K562 (cell line): ENCODE data around the gene FOXF2. TPM values are rescaled to one million over a fixed set of nuclear protein-coding genes. Genes with fewer than 3 reads are reported as not detected.

Source experiments
- ATAC-seq: fragments of 200-7000 bp; cut with Tn5 transposase; 3 replicates; pipeline ENCODE4 v1.9.1; 2020; ENCODE audit warnings: moderate library complexity
- BruUV-seq: library from RNA; stranded (reverse); fragments of 400-500 nt; replicated peaks from 2 replicates; lab custom pipeline; 2021; lab: Mats Ljungman, UMichigan
- CTCF ChIA-PET: fragments of 300-600 bp; formaldehyde crosslinking; extraction: SDS; loops from one replicate; lab custom pipeline; 2021; ENCODE audit warnings: low intra/inter-chr PET ratio; lab: Yijun Ruan, JAX
- POLR2A ChIA-PET: fragments of 300-600, 350-650 bp; sonication (Branson Sonifier 250); formaldehyde crosslinking; extraction: SDS; loops from one replicate; lab custom pipeline; 2021; ENCODE audit warnings: antibody characterized with exemption, inconsistent platforms; lab: Yijun Ruan, JAX
- DNase-seq, 4 experiments: peaks; one replicate each; pipeline versions ENCODE4 v3.0.0 to v3.0.0-alpha.2; 2011 to 2018; ENCODE audit warnings: low spot score in 3 of 4, mixed read lengths in 3 of 4; ENCODE audit errors: extremely low read depth in 1 of 4
- FAIRE-seq: peaks from 2 replicates; lab custom pipeline; 2011; peaks lifted over from hg19 to GRCh38; lab: Jason Lieb, UNC
- H2AFZ ChIP-seq: 2 replicates; pipeline ENCODE4 v1.6.0; 2011; ENCODE audit warnings: low read depth, low read length, control low read depth, inconsistent platforms
- H3K27ac ChIP-seq: fragments of 200-600 bp; 3 replicates; pipeline ENCODE4 v1.8.0; 2011; ENCODE audit warnings: low read depth, mild to moderate bottlenecking, control low read depth, inconsistent platforms, low read length, moderate library complexity, mixed read lengths; ENCODE audit errors: extremely low read depth
- H3K27me3 ChIP-seq, 2 experiments: fragments of 300-600 bp in 1 of 2; 2 replicates in 1 of 2; 3 replicates in 1 of 2; pipeline versions ENCODE4 v1.6.0 to v1.8.0; 2011; ENCODE audit warnings: inconsistent platforms in 2 of 2, low read length in 2 of 2, mild to moderate bottlenecking in 1 of 2, mixed read lengths in 1 of 2, moderate library complexity in 1 of 2; ENCODE audit not compliant: control insufficient read depth in 2 of 2, insufficient read depth in 2 of 2
- H3K36me3 ChIP-seq: fragments of 300-600 bp; 3 replicates; pipeline ENCODE4 v1.8.0; 2011; ENCODE audit warnings: mild to moderate bottlenecking, low read length, inconsistent platforms; ENCODE audit not compliant: control insufficient read depth, insufficient read depth
- H3K4me1 ChIP-seq, 2 experiments: fragments of 200-600 bp in 1 of 2; replicated peaks in 1 of 2; 2 replicates in 1 of 2; 3 replicates in 1 of 2; pipeline versions ENCODE4 v1.5.1 to v1.8.0; 2011; ENCODE audit warnings: inconsistent platforms in 2 of 2, low read length in 2 of 2, mild to moderate bottlenecking in 1 of 2, mixed read lengths in 1 of 2, moderate library complexity in 1 of 2; ENCODE audit not compliant: control insufficient read depth in 2 of 2, insufficient read depth in 2 of 2
- H3K4me2 ChIP-seq: 2 replicates; pipeline ENCODE4 v1.6.1; 2011; ENCODE audit warnings: low read length, control low read depth, inconsistent platforms, mixed read lengths; ENCODE audit not compliant: insufficient read depth
- H3K4me3 ChIP-seq: fragments of 200-600 bp; sonication (generic), shearing (Covaris generic); 2 replicates; pipeline ENCODE4 v1.5.1; 2016; ENCODE audit warnings: control low read depth, inconsistent platforms
- H3K79me2 ChIP-seq: fragments of 200-600 bp; 3 replicates; pipeline ENCODE4 v1.8.0; 2011; ENCODE audit warnings: low read length, inconsistent platforms; ENCODE audit not compliant: control insufficient read depth, insufficient read depth
- H3K9ac ChIP-seq, 2 experiments: 2 replicates each; pipeline versions ENCODE4 v1.6.0 to v1.6.1; 2011; ENCODE audit warnings: low read depth in 2 of 2, low read length in 2 of 2, control low read depth in 1 of 2, inconsistent platforms in 1 of 2, mild to moderate bottlenecking in 1 of 2, mixed read lengths in 1 of 2; ENCODE audit not compliant: insufficient read depth in 1 of 2
- H3K9me1 ChIP-seq: one replicate; pipeline ENCODE4 v1.6.0; 2011; ENCODE audit warnings: inconsistent platforms, mild to moderate bottlenecking, low read length, moderate library complexity; ENCODE audit not compliant: control insufficient read depth, insufficient read depth
- H3K9me3 ChIP-seq: replicated peaks from 2 replicates; pipeline ENCODE4 v1.5.1; 2011; ENCODE audit warnings: low read depth, low read length, inconsistent platforms; ENCODE audit not compliant: control insufficient read depth, insufficient read depth
- H4K20me1 ChIP-seq: replicated peaks from 2 replicates; pipeline ENCODE4 v1.6.1; 2011; ENCODE audit warnings: low read length, inconsistent platforms, mixed read lengths; ENCODE audit not compliant: control insufficient read depth, insufficient read depth
- ARID3B ChIP-seq: fragments of 250-450 bp; sonication (Bioruptor Pico); IDR thresholded peaks from 2 replicates; pipeline ENCODE4 v1.4.0; 2020; ENCODE audit warnings: borderline replicate concordance
- ARNT ChIP-seq, 2 experiments: fragments of 450-650 bp; IDR thresholded peaks; 2 replicates each; pipeline ENCODE4 v1.6.1; 2016; ENCODE audit warnings: mild to moderate bottlenecking in 1 of 2
- CHD4 ChIP-seq: fragments of 200-600 bp; sonication (generic); IDR thresholded peaks from 3 replicates; pipeline ENCODE4 v1.6.1; 2012; ENCODE audit warnings: low read depth, mild to moderate bottlenecking, mixed read lengths, low read length, inconsistent platforms; ENCODE audit not compliant: insufficient read depth, insufficient replicate concordance, poor library complexity, severe bottlenecking
- DIDO1 ChIP-seq: fragments of 450-650 bp; IDR thresholded peaks from 2 replicates; pipeline ENCODE4 v1.6.1; 2016; ENCODE audit warnings: low read depth, missing biosample characterization, missing genetic modification characterization
- FOXO4 ChIP-seq: fragments of 450-650 bp; formaldehyde crosslinking; IDR thresholded peaks from 2 replicates; pipeline ENCODE4 v1.4.0; 2020; ENCODE audit warnings: mild to moderate bottlenecking, moderate library complexity
- HDAC6 ChIP-seq: IDR thresholded peaks from 2 replicates; pipeline ENCODE4 v1.6.1; 2012; ENCODE audit warnings: low read depth, mild to moderate bottlenecking, control low read depth, inconsistent platforms, low read length, moderate library complexity
- HMGN3 ChIP-seq: IDR thresholded peaks from 2 replicates; pipeline ENCODE4 v1.6.1; 2011; ENCODE audit warnings: borderline replicate concordance, low read depth, mild to moderate bottlenecking, mixed read lengths, low read length; ENCODE audit not compliant: insufficient read length; ENCODE audit errors: extremely low read depth
- NR2F6 ChIP-seq: fragments of 450-650 bp; formaldehyde crosslinking; IDR thresholded peaks from 2 replicates; pipeline ENCODE4 v1.4.0; 2020; ENCODE audit warnings: mild to moderate bottlenecking
- SNAPC5 ChIP-seq: fragments of 250-450 bp; sonication (Bioruptor Pico); IDR thresholded peaks from 2 replicates; pipeline ENCODE4 v1.8.0; 2021; ENCODE audit warnings: moderate library complexity, mild to moderate bottlenecking, inconsistent platforms
- TRIM24 ChIP-seq, 2 experiments: fragments of 450-650 bp; IDR thresholded peaks; 2 replicates each; pipeline ENCODE4 v1.6.1; 2016
- YY1 ChIP-seq, 3 experiments: IDR thresholded peaks; 2 replicates each; pipeline ENCODE4 v1.6.1; 2011; ENCODE audit warnings: low read length in 2 of 3, mild to moderate bottlenecking in 2 of 3, moderate library complexity in 2 of 3, borderline replicate concordance in 1 of 3, control low read depth in 1 of 3, low read depth in 1 of 3; ENCODE audit not compliant: insufficient read depth in 3 of 3, insufficient replicate concordance in 2 of 3, control insufficient read depth in 1 of 3, insufficient read length in 1 of 3; ENCODE audit errors: extremely low read depth in 1 of 3
- ZNF311 ChIP-seq: fragments of 250-450 bp; sonication (Bioruptor Pico); IDR thresholded peaks from 2 replicates; pipeline ENCODE4 v1.4.0; 2020; ENCODE audit warnings: mild to moderate bottlenecking, moderate library complexity
- ZNF764 ChIP-seq: fragments of 250-450 bp; sonication (Bioruptor Pico); IDR thresholded peaks from 2 replicates; pipeline ENCODE4 v1.4.0; 2020; ENCODE audit warnings: low read depth, mild to moderate bottlenecking, moderate library complexity
- WGBS: fragments of 100-300 bp; shearing (Covaris generic); methylation state at CpG from one replicate; pipeline ENCODE4 v1.1.6; 2016; ENCODE audit warnings: low coverage, mixed read lengths; ENCODE audit not compliant: insufficient coverage; ENCODE audit errors: missing lambda C conversion rate; 5-methylcytosine and 5-hydroxymethylcytosine counted together
- in situ Hi-C: fragments of 300-500 bp; cut with MboI; formaldehyde crosslinking; loops from 4 replicates; pipeline ENCODE4 v1.15.0; 2018; ENCODE audit warnings: inconsistent platforms, mixed read lengths
- intact Hi-C: fragments of 100-400 bp; cut with micrococcal nuclease; formaldehyde crosslinking; loops from 2 replicates; pipeline ENCODE4 v1.14.2; 2022
- polyA plus RNA-seq, 8 experiments: library from polyadenylated mRNA; depleted of rRNA in 4 of 8; stranded (reverse) in 5 of 8; unstranded in 3 of 8; fragments of >200 nt; fragmentation: Nextera tagmentation in 2 of 8; fragmentation: Illumina TruSeq in 1 of 8; extraction: Ambion mirVana in 2 of 8; extraction: Trizol in 1 of 8; gene quantifications; 2 replicates each; pipeline versions ENCODE4 v1.2.1 to v1.2.3, GENCODE V29; 2011 to 2014; ENCODE audit warnings: inconsistent platforms in 1 of 8, missing spikeins in 1 of 8
- total RNA-seq, 7 experiments: library from RNA; depleted of rRNA in 6 of 7; stranded (reverse); fragments of >200 nt in 6 of 7; fragmentation: Illumina TruSeq in 2 of 7; extraction: Trizol in 2 of 7; gene quantifications; 2 replicates each; pipeline versions ENCODE4 v1.2.1 to v1.2.3, GENCODE V29; 2011 to 2021; ENCODE audit warnings: low replicate concordance in 1 of 7
- TF ChIP-seq, protein P1 (sequence below): fragments of 450-650 bp; IDR thresholded peaks from 2 replicates; pipeline ENCODE4 v1.6.1; 2018; ENCODE audit not compliant: partially characterized antibody

The FOXF2 gene
- total and polyA plus RNA-seq, 9 of the 15 experiments (the other 6 are each of a cell fraction or from before 2014, with no cell fraction given), result not detected

DNA sequence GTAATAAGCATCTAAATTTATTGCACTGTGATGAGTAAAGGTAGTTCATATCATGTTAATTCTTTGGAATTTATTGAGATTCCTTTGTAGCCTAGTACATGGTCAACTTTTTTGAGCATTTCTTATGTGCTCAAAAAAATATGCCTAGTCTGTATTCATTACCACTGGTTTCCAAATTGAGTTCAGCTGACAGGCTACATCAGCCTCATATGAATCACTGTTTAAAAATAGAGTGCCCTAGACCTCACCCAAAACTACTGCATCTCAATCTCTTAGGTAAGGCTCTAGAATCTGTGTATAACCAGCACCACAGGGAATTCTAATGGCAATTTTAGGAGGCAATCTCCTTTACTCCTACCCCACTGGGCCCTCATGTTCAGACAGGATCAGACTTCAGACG is 16.7 kb upstream of the FOXF2 start (continued):
- no peak for TF ChIP-seq FOXO4 (CRISPR knock-in tag)
- TF ChIP-seq ZNF764, result no peak
- no peak for TF ChIP-seq CHD4
- TF ChIP-seq, protein P1, sequence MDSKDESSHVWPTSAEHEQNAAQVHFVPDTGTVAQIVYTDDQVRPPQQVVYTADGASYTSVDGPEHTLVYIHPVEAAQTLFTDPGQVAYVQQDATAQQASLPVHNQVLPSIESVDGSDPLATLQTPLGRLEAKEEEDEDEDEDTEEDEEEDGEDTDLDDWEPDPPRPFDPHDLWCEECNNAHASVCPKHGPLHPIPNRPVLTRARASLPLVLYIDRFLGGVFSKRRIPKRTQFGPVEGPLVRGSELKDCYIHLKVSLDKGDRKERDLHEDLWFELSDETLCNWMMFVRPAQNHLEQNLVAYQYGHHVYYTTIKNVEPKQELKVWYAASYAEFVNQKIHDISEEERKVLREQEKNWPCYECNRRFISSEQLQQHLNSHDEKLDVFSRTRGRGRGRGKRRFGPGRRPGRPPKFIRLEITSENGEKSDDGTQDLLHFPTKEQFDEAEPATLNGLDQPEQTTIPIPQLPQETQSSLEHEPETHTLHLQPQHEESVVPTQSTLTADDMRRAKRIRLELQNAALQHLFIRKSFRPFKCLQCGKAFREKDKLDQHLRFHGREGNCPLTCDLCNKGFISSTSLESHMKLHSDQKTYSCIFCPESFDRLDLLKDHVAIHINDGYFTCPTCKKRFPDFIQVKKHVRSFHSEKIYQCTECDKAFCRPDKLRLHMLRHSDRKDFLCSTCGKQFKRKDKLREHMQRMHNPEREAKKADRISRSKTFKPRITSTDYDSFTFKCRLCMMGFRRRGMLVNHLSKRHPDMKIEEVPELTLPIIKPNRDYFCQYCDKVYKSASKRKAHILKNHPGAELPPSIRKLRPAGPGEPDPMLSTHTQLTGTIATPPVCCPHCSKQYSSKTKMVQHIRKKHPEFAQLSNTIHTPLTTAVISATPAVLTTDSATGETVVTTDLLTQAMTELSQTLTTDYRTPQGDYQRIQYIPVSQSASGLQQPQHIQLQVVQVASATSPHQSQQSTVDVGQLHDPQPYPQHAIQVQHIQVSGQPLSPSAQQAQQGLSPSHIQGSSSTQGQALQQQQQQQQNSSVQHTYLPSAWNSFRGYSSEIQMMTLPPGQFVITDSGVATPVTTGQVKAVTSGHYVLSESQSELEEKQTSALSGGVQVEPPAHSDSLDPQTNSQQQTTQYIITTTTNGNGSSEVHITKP, result no peak
- TF ChIP-seq, all 486 proteins: peak for 0

DNA sequence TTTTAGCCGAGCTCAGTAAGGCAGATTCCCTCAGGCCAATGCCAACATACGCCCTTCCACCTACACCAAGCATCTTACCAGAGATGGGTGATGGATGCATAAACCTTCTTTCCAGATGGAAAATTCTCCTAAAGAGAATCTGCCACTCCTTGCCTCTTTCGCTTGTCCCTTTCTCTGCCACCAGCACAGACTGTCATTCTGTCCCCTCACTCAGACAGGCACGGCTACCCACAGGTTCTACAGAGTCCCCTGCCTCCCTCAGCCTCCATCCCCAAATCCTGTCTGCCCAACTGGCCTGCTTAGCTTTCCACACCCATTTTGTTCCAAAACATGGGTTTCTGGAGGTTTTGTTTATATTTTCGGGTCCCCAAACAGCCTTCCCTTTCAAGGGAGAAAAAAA is 12.7 kb upstream of the FOXF2 start:
- in situ Hi-C loops (loop anchor here (10.0 kb wide), 1 partner anchor 582 kb away; no protein-coding TSS in a partner anchor), intact Hi-C loops (no loop called here)
- ChIA-PET POLR2A (interaction anchor here (0.7 kb wide), 1 partner anchor 107 kb away, joined by 4 read pairs; no protein-coding TSS in a partner anchor), CTCF (interaction anchor here (0.6 kb wide), 1 partner anchor 590 kb away, joined by 3 read pairs; no protein-coding TSS in a partner anchor)
- WGBS, result 2% methylated on average over 5 of the region's 5 CpGs
- H3K4me3 ChIP-seq, result no peak overlapping the region
- no peak overlapping the region for H3K4me2 ChIP-seq
- peaks cover 0 to 13% of the 10 kb centered on the region in 2 experiments; a peak in 2 of 5 replicates for H3K4me1 ChIP-seq
- no peaks in the 10 kb centered on the region for H3K9me1 ChIP-seq
- H3K27ac ChIP-seq, result no peak overlapping the region
- no peaks in the 10 kb centered on the region for H3K36me3 ChIP-seq
- H4K20me1 ChIP-seq, result no peaks in the 10 kb centered on the region
- ATAC-seq (no peak), FAIRE-seq (no peak), DNase-seq (no peak)
- H3K9ac ChIP-seq, result no peak overlapping the region
- no TSS peak for BruUV-seq
- H3K27me3 ChIP-seq, result peaks cover 36 to 46% of the 10 kb centered on the region in 2 experiments
- no peak overlapping the region for H2AFZ ChIP-seq
- H3K9me3 ChIP-seq, result no peaks in the 10 kb centered on the region
- no peaks in the 10 kb centered on the region for H3K79me2 ChIP-seq
- TF ChIP-seq ZNF311 (CRISPR knock-in tag) (no peak), ARID3B (CRISPR knock-in tag) (no peak), HMGN3 (no peak), SNAPC5 (CRISPR knock-in tag) (no peak), YY1 (IDR thresholded peaks at IDR 0.05; ENCODE audit: borderline replicate concordance in 1 of 3, control insufficient read depth in 1 of 3, extremely low read depth in 1 of 3, insufficient read depth in 3 of 3, insufficient read length in 1 of 3, insufficient replicate concordance in 2 of 3, low read depth in 1 of 3, low read length in 2 of 3) (no peak), NR2F6 (no peak), DIDO1 (tag) (no peak), TRIM24 (IDR thresholded peaks at IDR 0.05) (no peak), ARNT (IDR thresholded peaks at IDR 0.05) (no peak), HDAC6 (no peak)
